Activated CD4-positive, alpha-beta T cell treated with anti-CD3 and anti-CD28 coated beads for 4 hours (primary cell): ENCODE data around the gene SESTD1.
A peak's percentile ranks its signal among the peaks of the same experiment; 100 is the strongest.

Experiments used
- DNase-seq, 2 donors: peaks; one replicate each; pipeline ENCODE4 v3.0.0-alpha.2; 2020

SESTD1 gene

GRCh38 chr2:179264368-179265081, at the start of gene SESTD1:
SESTD1 (minus strand) TSS chr2:179264832; CDS start chr2:179191841, 72,991 bp downstream.
- DNase-seq, result peak; percentile 50 to 55

DNA sequence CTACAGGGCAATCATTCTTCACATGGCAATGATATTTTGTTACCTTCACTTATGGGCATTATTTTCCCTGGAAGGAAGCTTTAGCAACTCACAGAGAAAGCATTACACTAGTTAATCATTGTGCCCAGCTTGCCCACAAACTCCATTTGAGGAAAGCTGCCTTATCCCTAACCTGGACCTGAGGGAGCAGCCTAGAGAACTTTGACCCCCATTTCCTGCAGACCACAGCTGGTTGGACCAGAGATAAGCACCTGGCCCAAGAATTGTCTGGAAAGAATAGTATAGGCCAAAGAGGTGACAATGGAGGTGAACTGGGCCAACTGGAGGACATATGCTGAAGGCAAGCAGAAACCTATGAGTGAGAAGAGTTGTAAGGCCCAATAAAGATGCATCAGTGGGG, 48.4 kb upstream of the SESTD1 start:
- DNase-seq, result no peak

DNA sequence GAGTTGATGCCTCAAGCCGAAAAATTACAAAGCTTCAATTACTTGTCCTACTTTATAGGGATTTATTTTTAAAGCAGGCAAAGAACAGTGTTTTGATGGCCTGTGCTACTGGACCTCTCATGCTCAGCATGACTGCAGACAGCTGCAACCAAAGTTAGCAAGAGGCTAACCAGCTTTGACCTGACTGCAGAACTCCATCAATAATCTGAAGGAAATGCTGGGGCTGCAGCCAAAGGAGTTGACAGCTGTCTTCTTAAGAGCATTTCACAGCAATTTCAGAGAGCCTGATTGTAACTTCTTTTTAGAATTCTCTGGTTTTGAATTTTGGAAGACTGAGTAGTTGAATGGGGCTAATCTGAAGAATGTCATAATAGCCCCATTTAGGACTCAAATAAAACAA, 46.5 kb upstream of the SESTD1 start:
- DNase-seq, result no peak

- DNase-seq, result no peak
These were observed 43.2 kb upstream of the SESTD1 start for GRCh38 chr2:179307616-179308371.

GRCh38 chr2:179305125-179305524, 40.5 kb upstream of the SESTD1 start:
- DNase-seq, result no peak

GRCh38 chr2:179304424-179304823, 39.8 kb upstream of the SESTD1 start:
- DNase-seq, result no peak

- no peak for DNase-seq
These were observed 38.3 kb upstream of the SESTD1 start for GRCh38 chr2:179302764-179303571.

DNA sequence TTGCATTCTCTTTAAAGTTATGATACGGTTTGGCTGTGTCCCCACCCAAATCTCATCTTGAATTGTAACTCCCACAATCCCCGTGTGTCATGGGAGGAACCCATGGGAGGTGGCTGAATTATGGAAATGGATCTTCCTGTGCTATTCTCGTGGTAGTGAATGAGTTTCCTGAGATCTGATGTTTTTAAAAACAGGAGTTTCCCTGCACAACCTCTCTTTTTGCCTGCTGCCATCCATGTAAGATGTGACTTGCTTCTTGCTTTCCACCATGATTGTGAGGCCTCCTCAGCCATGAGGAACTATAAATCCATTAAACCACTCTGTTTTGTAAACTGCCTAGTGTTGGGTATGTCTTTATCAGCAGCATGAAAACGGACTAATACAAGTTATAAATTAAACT, 37.5 kb upstream of the SESTD1 start:
- DNase-seq, result no peak

GRCh38 chr2:179298666-179299065, 34.0 kb upstream of the SESTD1 start:
- DNase-seq, result no peak

DNA sequence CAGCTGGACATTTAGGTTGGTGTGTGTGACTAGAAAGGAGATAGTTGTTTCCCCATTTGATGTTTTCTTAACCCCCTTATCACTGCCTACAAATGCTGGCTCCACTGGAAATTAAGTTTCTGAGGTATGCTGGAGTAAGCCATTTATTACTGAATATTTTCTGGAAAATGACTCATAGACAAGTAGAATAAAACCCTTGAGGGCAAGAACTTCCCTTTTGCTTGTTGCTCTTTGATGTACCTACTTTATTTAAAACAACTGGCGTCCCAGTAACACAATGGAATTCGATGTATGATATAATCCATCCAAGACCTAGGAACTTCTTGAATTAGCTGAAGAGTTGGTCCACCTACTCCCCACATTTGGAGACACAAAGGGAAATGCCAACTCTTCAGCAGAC, 33.3 kb upstream of the SESTD1 start:
- no peak for DNase-seq

DNA sequence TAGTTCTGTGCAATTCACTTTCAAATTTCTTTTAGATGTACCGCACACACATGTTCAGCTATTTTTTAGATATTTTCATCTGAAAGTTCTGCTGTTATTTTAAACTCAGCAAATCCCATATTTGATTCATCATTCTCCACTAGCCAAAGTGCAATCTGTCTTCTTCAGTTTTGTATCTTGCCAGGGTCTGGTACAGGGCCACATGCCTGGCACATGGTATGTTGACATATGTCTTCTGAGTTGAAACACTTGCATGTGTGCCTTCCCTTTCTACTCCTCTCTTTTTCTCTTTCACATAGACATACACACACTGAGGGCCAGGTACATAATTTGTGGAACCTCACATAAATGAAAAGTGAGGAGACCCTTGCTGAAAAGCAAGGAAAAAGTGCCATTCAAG, 25.7 kb upstream of the SESTD1 start:
- DNase-seq, result no peak

- no peak for DNase-seq
These were observed 20.4 kb upstream of the SESTD1 start for GRCh38 chr2:179285060-179285459.

DNA sequence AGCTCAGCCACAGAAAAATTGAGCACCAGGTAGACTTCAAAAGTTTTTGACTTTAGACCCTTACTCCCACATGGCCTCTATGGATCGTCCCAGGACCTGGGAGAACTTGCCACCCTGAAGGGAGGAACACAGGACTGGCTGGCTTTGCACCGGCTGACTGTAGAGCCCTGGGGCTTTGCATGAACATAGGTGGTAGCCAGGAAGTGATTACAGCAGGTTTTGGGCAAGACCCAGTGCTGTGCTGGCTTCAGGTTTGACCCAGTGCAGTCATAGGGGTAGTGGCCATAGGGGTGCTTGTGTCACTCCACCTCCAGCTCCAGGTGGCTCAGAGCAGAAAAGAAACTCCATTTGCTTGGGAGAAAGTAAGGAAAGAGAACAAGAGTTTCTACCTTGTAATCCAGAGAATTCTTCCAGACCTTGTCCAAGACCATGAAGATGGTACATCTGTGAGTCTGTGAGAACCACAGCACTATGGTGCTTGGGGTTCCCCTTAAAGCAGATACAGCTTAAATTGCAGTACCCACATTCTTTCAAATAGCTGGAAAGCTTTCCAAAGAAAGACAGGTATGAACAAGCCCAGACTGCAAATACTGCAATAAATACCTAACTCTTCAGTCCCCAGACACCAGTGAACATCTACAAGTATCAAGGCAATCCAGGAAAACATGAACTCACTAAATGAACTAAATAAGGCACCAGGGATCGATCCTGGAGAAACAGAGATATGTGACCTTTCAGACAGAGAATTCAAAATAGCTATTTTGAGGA, 13.0 kb upstream of the SESTD1 start:
- no peak for DNase-seq

- DNase-seq, result no peak
These were observed 10.8 kb upstream of the SESTD1 start for GRCh38 chr2:179275253-179276012.

DNA sequence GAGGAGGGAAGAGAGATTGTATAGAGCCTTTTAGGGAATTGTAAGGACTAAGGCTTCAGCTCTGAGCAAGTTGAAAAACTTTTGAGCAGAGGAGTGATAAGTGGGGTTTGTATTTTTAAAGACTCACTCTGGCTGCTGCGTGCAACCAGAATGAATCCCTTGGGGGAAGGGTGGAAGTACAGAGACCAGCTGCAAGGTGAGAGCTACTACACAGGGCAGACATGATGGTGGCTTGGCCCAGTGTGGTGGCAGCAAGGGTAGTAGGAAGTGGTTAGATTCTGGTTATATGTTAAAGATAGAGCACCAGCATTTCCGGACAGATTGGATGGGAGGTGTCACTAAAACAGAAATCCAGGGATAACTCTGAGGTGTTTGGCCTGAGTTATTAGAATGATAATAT, 10.1 kb upstream of the SESTD1 start:
- DNase-seq, result no peak

- no peak for DNase-seq
These were observed 8.9 kb upstream of the SESTD1 start for GRCh38 chr2:179273461-179273962.

DNA sequence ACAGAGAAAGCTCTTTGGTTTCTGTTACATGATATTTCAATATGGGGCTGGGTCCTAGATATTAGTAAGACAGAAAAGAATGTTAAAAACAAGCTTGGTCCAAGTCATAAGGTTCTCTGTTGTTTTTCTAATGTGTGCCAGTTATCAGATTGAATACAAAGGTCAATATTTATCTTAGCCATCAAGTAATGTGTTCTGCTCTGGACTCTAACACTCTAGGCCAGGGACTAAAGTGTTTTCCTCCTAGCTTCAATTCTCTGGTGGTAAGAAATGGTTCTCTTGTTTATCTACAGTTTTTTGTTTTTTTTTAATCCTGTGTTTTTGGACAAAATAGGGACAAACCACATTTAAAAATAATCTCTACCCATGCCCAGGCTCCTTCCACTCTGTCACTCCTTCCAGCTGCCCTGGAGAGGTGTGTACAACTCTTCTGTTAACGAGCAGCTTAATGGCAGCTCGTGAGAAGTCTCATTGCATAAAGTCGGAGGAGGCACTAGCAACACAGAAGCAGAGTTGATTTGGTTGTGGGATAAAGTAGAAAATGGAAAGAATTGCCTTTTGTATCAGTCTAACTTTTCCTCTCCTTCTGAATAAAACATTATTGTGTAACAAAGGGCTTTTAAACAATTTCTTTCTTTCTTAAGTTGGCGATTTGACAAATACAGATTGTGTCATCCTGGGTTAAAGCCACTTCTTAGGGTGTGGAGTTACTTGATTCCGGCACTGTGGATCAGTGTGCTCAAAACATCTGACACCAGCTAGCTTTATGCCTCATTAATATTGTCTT, 8.0 kb upstream of the SESTD1 start:
- no peak for DNase-seq

- DNase-seq, result no peak
These were observed 6.1 kb upstream of the SESTD1 start for GRCh38 chr2:179270689-179271088.

DNA sequence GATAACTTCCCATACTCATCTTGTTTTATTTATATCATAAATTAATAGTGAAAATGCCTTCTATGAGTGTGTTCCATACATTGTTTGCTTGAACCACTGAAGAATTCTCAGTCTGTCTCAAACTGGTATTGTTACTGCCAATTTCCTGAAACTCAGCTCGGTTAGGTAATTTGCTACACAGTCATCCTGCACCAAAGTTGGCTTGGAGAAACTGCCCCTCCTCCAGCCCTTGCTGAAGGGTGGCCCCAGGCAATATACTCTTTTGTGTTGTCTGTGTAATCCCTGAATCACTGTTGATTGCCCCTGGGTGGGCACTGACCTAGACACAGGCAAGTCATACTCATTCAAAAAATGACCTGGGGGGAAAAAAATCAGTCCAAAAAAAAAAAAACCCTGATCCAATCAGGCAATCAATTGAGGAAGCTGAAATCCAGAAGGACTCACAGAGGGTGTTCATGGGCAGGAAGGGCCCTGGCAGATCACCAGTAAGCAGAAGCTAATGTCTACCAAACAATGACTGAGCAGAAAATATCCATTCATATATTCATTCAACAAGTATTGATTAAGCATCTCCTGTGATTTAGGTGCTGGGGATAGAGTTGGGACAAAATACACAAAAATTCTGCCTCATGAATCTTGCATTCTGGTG, 3.8 kb upstream of the SESTD1 start:
- DNase-seq, result no peak

- DNase-seq, result no peak
These were observed 1.6 kb upstream of the SESTD1 start for GRCh38 chr2:179266271-179266670.
